Gastrocnemius medialis (tissue), 4 donors: Measurements from ENCODE around the gene TBL1X.

Source experiments
- CTCF ChIP-seq, 5 experiments: fragments of 450-650 bp in 3 of 5; fragments of 200-600 bp in 2 of 5; sonication (generic) in 2 of 5; IDR thresholded peaks in 4 of 5; conservative IDR thresholded peaks in 1 of 5; 1 replicate in 4 of 5; 2 replicates in 1 of 5; pipeline ENCODE4 v1.5.1; 2016 to 2019; ENCODE audit warnings: antibody characterized with exemption in 5 of 5, mild to moderate bottlenecking in 3 of 5, moderate library complexity in 3 of 5
- POLR2A ChIP-seq, 2 donors: fragments of 450-650 bp; IDR thresholded peaks; one replicate each; pipeline ENCODE4 v1.6.1; 2017; ENCODE audit warnings: antibody characterized with exemption in 2 of 2, mild to moderate bottlenecking in 2 of 2, moderate library complexity in 2 of 2

GRCh38 chrX:9688833-9689232, 224.0 kb downstream of the TBL1X start:
- TF ChIP-seq CTCF (IDR thresholded peaks at IDR 0.05 in 4 of 5, conservative IDR thresholded peaks at IDR 0.05 in 1 of 5), result no peak
- TF ChIP-seq POLR2A (IDR thresholded peaks at IDR 0.05), result no peak
